Measurements from ENCODE around the gene RAD51D.

- TF ChIP-seq CTCF (IDR thresholded peaks at IDR 0.05) (no peak), POLR2A (IDR thresholded peaks at IDR 0.05) (no peak)
These were observed 66.5 kb downstream of the RAD51D start for GRCh38 chr17:35053204-35053603.
